Loucy (cell line): ENCODE results near the gene DCST1.

ENCODE experiments used
- H2AFZ ChIP-seq: fragments of 200-600 bp; sonication (generic); 2 replicates; pipeline ENCODE4 v1.6.0; 2016; ENCODE audit warnings: antibody characterized with exemption, mild to moderate bottlenecking, low read length, moderate library complexity
- H3F3A ChIP-seq: fragments of 200-600 bp; 2 replicates; pipeline ENCODE4 v1.6.0; 2016; ENCODE audit warnings: antibody characterized with exemption, low read depth, mild to moderate bottlenecking
- H3K27me3 ChIP-seq: fragments of 200-600 bp; sonication (generic); 2 replicates; pipeline ENCODE4 v1.6.1; 2014; ENCODE audit warnings: low read length, mild to moderate bottlenecking; ENCODE audit not compliant: insufficient read depth, poor library complexity, severe bottlenecking
- H3K36me3 ChIP-seq: fragments of 200-600 bp; sonication (generic); 2 replicates; pipeline ENCODE4 v1.6.1; 2016; ENCODE audit warnings: low read length; ENCODE audit not compliant: insufficient read depth
- H3K4me1 ChIP-seq: fragments of 200-600 bp; sonication (generic); 2 replicates; pipeline ENCODE4 v1.5.1; 2014; ENCODE audit warnings: low read length, mild to moderate bottlenecking; ENCODE audit not compliant: insufficient read depth, poor library complexity, severe bottlenecking
- H3K4me2 ChIP-seq: fragments of 200-600 bp; sonication (generic); 2 replicates; pipeline ENCODE4 v1.6.0; 2014; ENCODE audit warnings: antibody characterized with exemption, low read length, low read depth, mild to moderate bottlenecking; ENCODE audit not compliant: poor library complexity, severe bottlenecking
- H3K4me3 ChIP-seq: fragments of 200-600 bp; sonication (generic); 2 replicates; pipeline ENCODE4 v1.5.1; 2014; ENCODE audit warnings: low read length, mild to moderate bottlenecking, mixed read lengths; ENCODE audit not compliant: poor library complexity, severe bottlenecking
- H3K79me2 ChIP-seq: fragments of 200-600 bp; sonication (generic); 2 replicates; pipeline ENCODE4 v1.6.1; 2014; ENCODE audit warnings: low read length; ENCODE audit not compliant: insufficient read depth
- H3K9ac ChIP-seq: fragments of 200-600 bp; sonication (generic); 2 replicates; pipeline ENCODE4 v1.6.0; 2014; ENCODE audit warnings: mild to moderate bottlenecking, low read depth, low read length, moderate library complexity; ENCODE audit not compliant: poor library complexity, severe bottlenecking
- H3K9me2 ChIP-seq: fragments of 200-600 bp; sonication (generic); replicated peaks from 2 replicates; pipeline ENCODE4 v1.6.1; 2016; ENCODE audit warnings: low read depth, low read length, mixed read lengths
- H3K9me3 ChIP-seq: fragments of 200-600 bp; sonication (generic); 2 replicates; pipeline ENCODE4 v1.6.1; 2014; ENCODE audit warnings: mild to moderate bottlenecking, antibody characterized with exemption, low read length, low read depth; ENCODE audit not compliant: insufficient read depth
- H4K20me1 ChIP-seq: fragments of 200-600 bp; sonication (generic); 2 replicates; pipeline ENCODE4 v1.6.0; 2014; ENCODE audit warnings: antibody characterized with exemption, low read length, mild to moderate bottlenecking; ENCODE audit not compliant: insufficient read depth, poor library complexity, severe bottlenecking
- EZH2phosphoT487 ChIP-seq: fragments of 200-600 bp; IDR thresholded peaks from 2 replicates; pipeline ENCODE4 v1.6.1; 2018; ENCODE audit warnings: antibody characterized with exemption, mild to moderate bottlenecking, moderate library complexity, borderline replicate concordance
- TF ChIP-seq, protein P1 (sequence below): fragments of 200-600 bp; sonication (generic); conservative IDR thresholded peaks from 2 replicates; pipeline ENCODE4 v1.5.1; 2014; ENCODE audit warnings: mild to moderate bottlenecking, antibody characterized with exemption, low read length

The DCST1 gene

DNA sequence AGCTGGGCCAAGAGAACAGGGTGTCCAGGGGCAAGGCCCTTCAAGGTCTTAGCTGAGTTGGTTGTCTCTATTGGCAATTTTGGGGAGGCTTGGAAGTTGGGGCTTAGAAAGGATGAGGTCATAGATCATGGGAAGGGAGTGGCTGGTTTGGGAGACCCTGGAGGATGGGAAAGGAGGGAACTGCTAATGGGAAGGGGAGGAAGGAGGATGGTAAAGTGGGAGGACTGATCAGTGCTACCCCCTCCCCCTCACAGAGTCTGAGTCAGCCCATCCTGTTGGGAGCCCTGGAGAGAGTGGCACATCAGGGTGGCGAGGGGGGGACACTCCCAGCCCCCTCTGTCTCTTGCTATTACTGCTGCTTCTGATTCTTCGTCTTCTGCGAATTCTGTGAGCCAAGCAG is 35.0 kb downstream of the DCST1 start:
- no peak overlapping the region for H3K9ac ChIP-seq
- H3K79me2 ChIP-seq = peaks cover 29% of the 10 kb centered on the region
- H2AFZ ChIP-seq = no peak overlapping the region
- no peaks in the 10 kb centered on the region for H3K9me3 ChIP-seq
- H4K20me1 ChIP-seq = peaks cover 12% of the 10 kb centered on the region
- H3K4me2 ChIP-seq = no peak overlapping the region
- no peaks in the 10 kb centered on the region for H3K36me3 ChIP-seq
- H3F3A ChIP-seq = no peaks in the 10 kb centered on the region
- H3K4me3 ChIP-seq = no peak overlapping the region
- peaks cover 42% of the 10 kb centered on the region for H3K4me1 ChIP-seq
- no peaks in the 10 kb centered on the region for H3K9me2 ChIP-seq
- no peaks in the 10 kb centered on the region for H3K27me3 ChIP-seq
- TF ChIP-seq, protein P1, sequence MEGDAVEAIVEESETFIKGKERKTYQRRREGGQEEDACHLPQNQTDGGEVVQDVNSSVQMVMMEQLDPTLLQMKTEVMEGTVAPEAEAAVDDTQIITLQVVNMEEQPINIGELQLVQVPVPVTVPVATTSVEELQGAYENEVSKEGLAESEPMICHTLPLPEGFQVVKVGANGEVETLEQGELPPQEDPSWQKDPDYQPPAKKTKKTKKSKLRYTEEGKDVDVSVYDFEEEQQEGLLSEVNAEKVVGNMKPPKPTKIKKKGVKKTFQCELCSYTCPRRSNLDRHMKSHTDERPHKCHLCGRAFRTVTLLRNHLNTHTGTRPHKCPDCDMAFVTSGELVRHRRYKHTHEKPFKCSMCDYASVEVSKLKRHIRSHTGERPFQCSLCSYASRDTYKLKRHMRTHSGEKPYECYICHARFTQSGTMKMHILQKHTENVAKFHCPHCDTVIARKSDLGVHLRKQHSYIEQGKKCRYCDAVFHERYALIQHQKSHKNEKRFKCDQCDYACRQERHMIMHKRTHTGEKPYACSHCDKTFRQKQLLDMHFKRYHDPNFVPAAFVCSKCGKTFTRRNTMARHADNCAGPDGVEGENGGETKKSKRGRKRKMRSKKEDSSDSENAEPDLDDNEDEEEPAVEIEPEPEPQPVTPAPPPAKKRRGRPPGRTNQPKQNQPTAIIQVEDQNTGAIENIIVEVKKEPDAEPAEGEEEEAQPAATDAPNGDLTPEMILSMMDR = no peak
- no peak for TF ChIP-seq EZH2phosphoT487

DNA sequence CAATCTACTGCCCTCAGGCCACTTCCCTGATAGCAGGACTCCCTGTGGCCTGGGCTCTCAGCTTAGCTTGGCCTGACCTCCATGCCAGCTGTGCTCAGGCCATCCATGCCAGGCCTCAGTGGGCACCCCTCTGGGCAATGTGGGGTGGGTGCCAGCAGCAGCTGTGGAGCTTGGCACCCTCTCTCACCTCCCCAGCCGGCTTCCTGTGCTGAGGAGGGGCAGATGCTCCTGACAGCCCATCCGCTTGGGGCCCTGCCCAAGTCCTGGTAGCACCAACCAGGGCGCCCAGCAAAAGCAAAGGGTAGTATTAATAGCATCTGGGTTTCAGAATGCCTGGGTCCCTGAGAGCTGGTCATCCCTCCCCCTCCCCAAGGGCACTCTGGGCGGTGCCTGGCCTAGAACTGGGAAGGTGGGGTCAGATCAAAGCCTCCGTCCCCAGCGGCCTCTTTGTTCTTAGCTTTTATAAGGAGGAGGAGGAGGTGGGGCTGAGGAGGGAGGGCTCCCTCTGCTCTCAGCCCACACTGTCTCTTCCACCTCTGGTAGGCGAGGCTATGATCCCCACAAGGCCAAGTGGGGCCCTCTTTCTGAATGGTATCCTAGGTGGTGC is 36.0 kb downstream of the DCST1 start:
- H3K27me3 ChIP-seq = no peaks in the 10 kb centered on the region
- H3K36me3 ChIP-seq = no peaks in the 10 kb centered on the region
- no peak overlapping the region for H3K4me2 ChIP-seq
- H3K4me3 ChIP-seq = no peak overlapping the region
- peaks cover 19% of the 10 kb centered on the region for H3K79me2 ChIP-seq
- H2AFZ ChIP-seq = no peak overlapping the region
- no peaks in the 10 kb centered on the region for H3K9me3 ChIP-seq
- H3K9me2 ChIP-seq = no peaks in the 10 kb centered on the region
- H3F3A ChIP-seq = no peaks in the 10 kb centered on the region
- peaks cover 7% of the 10 kb centered on the region for H4K20me1 ChIP-seq
- TF ChIP-seq EZH2phosphoT487 = no peak
- TF ChIP-seq, protein P1 = no peak
- no peak overlapping the region for H3K9ac ChIP-seq
- H3K4me1 ChIP-seq = peaks cover 43% of the 10 kb centered on the region

DNA sequence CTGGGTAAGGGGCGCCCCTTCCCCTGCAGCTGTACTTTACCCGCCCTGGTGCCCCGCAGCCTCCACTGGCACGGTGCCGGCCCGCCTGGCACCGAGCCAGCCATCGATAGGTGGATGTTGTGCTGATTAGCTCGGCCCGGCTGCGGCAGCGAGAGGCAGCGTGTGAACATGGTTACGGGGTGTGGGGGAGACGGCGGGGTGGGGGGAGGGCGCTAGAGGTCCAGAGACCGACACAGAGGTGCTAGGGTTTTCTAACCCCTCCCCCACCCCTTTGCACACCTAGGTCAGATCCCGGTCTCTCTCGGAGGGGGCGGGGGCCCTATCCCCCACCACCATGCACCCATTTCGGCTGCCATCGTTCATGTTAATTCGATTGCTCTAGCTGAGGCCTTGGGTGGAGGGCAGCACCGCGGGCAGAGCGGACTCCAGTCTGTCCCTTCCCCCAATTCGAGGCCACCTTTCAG is 36.6 kb downstream of the DCST1 start:
- H3F3A ChIP-seq = no peaks in the 10 kb centered on the region
- H3K9ac ChIP-seq = no peak overlapping the region
- H3K9me2 ChIP-seq = no peaks in the 10 kb centered on the region
- no peaks in the 10 kb centered on the region for H3K27me3 ChIP-seq
- TF ChIP-seq, protein P1 = no peak
- no peak for TF ChIP-seq EZH2phosphoT487
- no peak overlapping the region for H3K4me2 ChIP-seq
- peaks cover 44% of the 10 kb centered on the region for H3K4me1 ChIP-seq
- H3K9me3 ChIP-seq = no peaks in the 10 kb centered on the region
- H2AFZ ChIP-seq = no peak overlapping the region
- H3K79me2 ChIP-seq = peaks cover 13% of the 10 kb centered on the region; the same call in 1 of the 2 replicates
- no peak overlapping the region for H3K4me3 ChIP-seq
- H3K36me3 ChIP-seq = no peaks in the 10 kb centered on the region
- peaks cover 1% of the 10 kb centered on the region for H4K20me1 ChIP-seq
